Ascending aorta (tissue), 2 donors: Measurements from ENCODE around the gene SLC25A26. TPM values are rescaled to one million over a fixed set of nuclear protein-coding genes. Genes with fewer than 3 reads are reported as not detected.
A peak's percentile ranks its signal among the peaks of the same experiment; 100 is the strongest.

Experiments used
- DNase-seq, 2 donors: peaks; one replicate each; pipeline ENCODE4 v3.0.0-alpha.2; 2019; ENCODE audit warnings: low spot score in 2 of 2
- H3K27ac ChIP-seq, 2 donors: fragments of 200-600 bp; sonication (generic); one replicate each; pipeline ENCODE4 v1.5.1; 2016 to 2017; ENCODE audit warnings: mild to moderate bottlenecking in 1 of 2
- H3K27me3 ChIP-seq: fragments of 200-600 bp; sonication (generic); one replicate; pipeline ENCODE4 v1.5.1; 2017
- H3K36me3 ChIP-seq, 2 donors: fragments of 200-600 bp; sonication (generic); one replicate each; pipeline ENCODE4 v1.5.1; 2016
- H3K4me1 ChIP-seq, 2 donors: fragments of 200-600 bp; sonication (generic); one replicate each; pipeline ENCODE4 v1.5.1; 2016 to 2017; ENCODE audit warnings: mild to moderate bottlenecking in 1 of 2
- H3K4me3 ChIP-seq, 2 donors: fragments of 200-600 bp; sonication (generic); one replicate each; pipeline ENCODE4 v1.5.1; 2016 to 2017; ENCODE audit warnings: mild to moderate bottlenecking in 1 of 2
- H3K9me3 ChIP-seq, 2 donors: fragments of 200-600 bp; sonication (generic); one replicate each; pipeline ENCODE4 v1.5.1; 2016
- intact Hi-C: fragments of 100-400 bp; cut with DNase I; formaldehyde crosslinking; loops from one replicate; pipeline ENCODE4 v1.15.1; 2023
- total RNA-seq: library from RNA; depleted of rRNA; stranded (reverse); fragments of >200 nt; gene quantifications from one replicate; pipeline ENCODE4 v1.1.0, GENCODE V29; 2016
- TF ChIP-seq, protein P1 (sequence below), 3 experiments: fragments of 200-600 bp in 2 of 3; fragments of 450-650 bp in 1 of 3; sonication (generic) in 2 of 3; IDR thresholded peaks; one replicate each; pipeline ENCODE4 v1.5.1; 2016 to 2019; ENCODE audit warnings: antibody characterized with exemption in 3 of 3, mild to moderate bottlenecking in 1 of 3, moderate library complexity in 1 of 3

SLC25A26 gene
- total RNA-seq, 1 donor from 2014 or later: 11.7 TPM

GRCh38 chr3:66371432-66371831, 150.6 kb downstream of the SLC25A26 start:
- DNase-seq: no peak
- Histone ChIP-seq H3K4me1 (no peaks in the 10 kb centered on the region), H3K9me3 (no peaks in the 10 kb centered on the region), H3K27me3 (no peaks in the 10 kb centered on the region), H3K36me3 (peaks cover 0 to 3% of the 10 kb centered on the region in 2 donors), H3K27ac (no peak overlapping the region), H3K4me3 (no peak overlapping the region)
- intact Hi-C loops: no loop called here
- TF ChIP-seq, protein P1, sequence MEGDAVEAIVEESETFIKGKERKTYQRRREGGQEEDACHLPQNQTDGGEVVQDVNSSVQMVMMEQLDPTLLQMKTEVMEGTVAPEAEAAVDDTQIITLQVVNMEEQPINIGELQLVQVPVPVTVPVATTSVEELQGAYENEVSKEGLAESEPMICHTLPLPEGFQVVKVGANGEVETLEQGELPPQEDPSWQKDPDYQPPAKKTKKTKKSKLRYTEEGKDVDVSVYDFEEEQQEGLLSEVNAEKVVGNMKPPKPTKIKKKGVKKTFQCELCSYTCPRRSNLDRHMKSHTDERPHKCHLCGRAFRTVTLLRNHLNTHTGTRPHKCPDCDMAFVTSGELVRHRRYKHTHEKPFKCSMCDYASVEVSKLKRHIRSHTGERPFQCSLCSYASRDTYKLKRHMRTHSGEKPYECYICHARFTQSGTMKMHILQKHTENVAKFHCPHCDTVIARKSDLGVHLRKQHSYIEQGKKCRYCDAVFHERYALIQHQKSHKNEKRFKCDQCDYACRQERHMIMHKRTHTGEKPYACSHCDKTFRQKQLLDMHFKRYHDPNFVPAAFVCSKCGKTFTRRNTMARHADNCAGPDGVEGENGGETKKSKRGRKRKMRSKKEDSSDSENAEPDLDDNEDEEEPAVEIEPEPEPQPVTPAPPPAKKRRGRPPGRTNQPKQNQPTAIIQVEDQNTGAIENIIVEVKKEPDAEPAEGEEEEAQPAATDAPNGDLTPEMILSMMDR (IDR thresholded peaks at IDR 0.05): no peak

DNA sequence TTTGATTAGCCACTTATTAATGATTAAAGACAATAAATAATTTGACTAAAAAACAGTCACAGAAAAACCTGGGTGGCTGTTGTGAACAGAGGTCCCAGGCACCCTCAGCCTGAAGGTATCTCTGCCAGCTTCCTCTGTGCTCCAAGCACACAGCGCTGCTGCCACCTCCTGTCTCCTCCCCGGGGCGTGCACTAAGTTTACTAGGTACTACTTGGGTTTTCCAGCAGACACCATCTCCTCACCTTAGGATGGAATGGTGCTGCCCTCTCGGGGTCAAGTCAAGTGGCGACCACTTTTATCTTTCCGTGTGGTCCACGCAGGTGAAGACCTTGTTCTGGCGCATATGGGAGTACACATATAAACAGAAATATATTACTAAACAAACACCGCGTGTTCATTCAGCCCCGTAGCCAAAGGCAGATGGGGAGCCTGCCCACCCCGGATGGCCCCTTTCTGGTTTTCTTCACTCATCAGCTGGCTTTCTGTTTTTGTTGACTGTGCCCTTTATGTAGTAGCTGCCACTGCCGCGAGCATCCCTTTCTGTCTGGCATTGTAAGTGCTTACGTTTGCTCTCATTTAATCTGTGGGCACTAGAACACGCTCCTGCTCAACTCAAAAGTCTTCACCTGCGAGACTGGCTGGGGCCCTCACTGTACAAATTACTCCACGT, 152.0 kb downstream of the SLC25A26 start:
- no peak overlapping the region for H3K4me3 ChIP-seq
- intact Hi-C loops: no loop called here
- no peaks in the 10 kb centered on the region for H3K27me3 ChIP-seq
- peaks cover 10 to 12% of the 10 kb centered on the region in 2 donors for H3K36me3 ChIP-seq
- no peak overlapping the region for H3K27ac ChIP-seq
- TF ChIP-seq, protein P1 (IDR thresholded peaks at IDR 0.05): no peak
- DNase-seq: no peak
- peaks cover 0 to 5% of the 10 kb centered on the region in 2 donors for H3K4me1 ChIP-seq
- H3K9me3 ChIP-seq: no peaks in the 10 kb centered on the region

DNA sequence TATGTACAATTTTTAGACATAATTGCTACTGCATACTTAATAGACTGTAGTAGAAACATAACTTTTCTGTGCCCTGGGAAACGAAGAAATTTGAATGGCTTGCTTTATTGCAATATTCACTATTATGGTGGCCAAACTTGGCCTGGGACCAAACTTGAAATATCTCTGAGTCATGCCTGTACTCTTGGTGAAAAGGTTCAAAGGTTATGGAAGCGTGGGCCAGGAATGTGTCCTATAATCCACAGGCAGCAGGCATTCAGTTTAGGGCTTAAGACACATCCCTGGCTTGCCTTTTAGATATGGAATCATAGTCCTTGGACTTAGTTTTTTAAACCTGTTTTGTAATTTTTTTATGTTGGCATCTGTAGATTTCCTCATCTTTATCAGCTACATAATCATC, 155.8 kb downstream of the SLC25A26 start:
- Histone ChIP-seq H3K4me1 (peaks cover 0 to 5% of the 10 kb centered on the region in 2 donors), H3K36me3 (peaks cover 47 to 48% of the 10 kb centered on the region in 2 donors), H3K27me3 (no peaks in the 10 kb centered on the region), H3K27ac (no peak overlapping the region), H3K9me3 (no peaks in the 10 kb centered on the region), H3K4me3 (no peak overlapping the region)
- DNase-seq: no peak
- TF ChIP-seq, protein P1 (IDR thresholded peaks at IDR 0.05): no peak
- intact Hi-C loops: no loop called here

- Histone ChIP-seq H3K9me3 (no peaks in the 10 kb centered on the region), H3K4me1 (peaks cover 0 to 5% of the 10 kb centered on the region in 2 donors), H3K36me3 (peaks cover 60% of the 10 kb centered on the region in 2 donors), H3K4me3 (no peak overlapping the region), H3K27ac (no peak overlapping the region), H3K27me3 (no peaks in the 10 kb centered on the region)
- no peak for DNase-seq
- intact Hi-C loops: no loop called here
- TF ChIP-seq, protein P1 (IDR thresholded peaks at IDR 0.05): no peak
Observed at GRCh38 chr3:66377800-66378199, 157.0 kb downstream of the SLC25A26 start.

- H3K4me1 ChIP-seq: peaks cover 0 to 5% of the 10 kb centered on the region in 2 donors
- H3K27ac ChIP-seq: no peak overlapping the region
- intact Hi-C loops: no loop called here
- H3K27me3 ChIP-seq: no peaks in the 10 kb centered on the region
- TF ChIP-seq, protein P1 (IDR thresholded peaks at IDR 0.05): peak in 2 of 3 experiments; percentile 15 to 43
- H3K9me3 ChIP-seq: no peaks in the 10 kb centered on the region
- H3K36me3 ChIP-seq: peaks cover 64 to 65% of the 10 kb centered on the region in 2 donors
- DNase-seq: no peak
- H3K4me3 ChIP-seq: no peak overlapping the region
Observed at GRCh38 chr3:66378256-66378655, 157.5 kb downstream of the SLC25A26 start.
